HUDEP-2 (cell line): ENCODE data around the gene RFPL3.

Source experiments
- DNase-seq, 76 experiments: peaks; one replicate each; lab custom pipeline; 2025; ENCODE audit not compliant: unreplicated experiment in 76 of 76; lab: John Stamatoyannopoulos, UW

The RFPL3 gene

GRCh38 chr22:32409977-32410376 lies 52.3 kb downstream of the RFPL3 start:
- DNase-seq: no peak

DNA sequence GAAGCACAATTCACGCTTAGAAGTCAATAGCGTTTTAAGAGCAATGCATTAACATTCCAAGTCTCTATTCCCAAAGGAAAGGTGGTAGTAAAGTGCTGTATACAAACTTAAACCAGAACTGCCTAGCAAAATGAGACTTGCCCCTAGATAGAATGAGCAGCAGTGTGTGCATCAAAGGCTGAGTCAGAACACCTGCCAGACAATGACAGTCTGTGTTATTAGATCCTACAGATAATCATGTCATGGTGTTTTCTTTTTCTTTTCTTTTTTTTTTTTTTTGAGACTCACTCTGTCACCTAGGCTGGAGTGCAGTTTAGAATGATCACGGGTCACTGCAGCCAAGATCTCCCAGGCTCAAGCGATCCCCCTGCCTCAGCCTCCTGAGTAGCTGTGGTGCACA lies 52.8 kb downstream of the RFPL3 start:
- DNase-seq: no peak
